ENCODE measurements around the gene ORAI3. TPM values are rescaled to one million over a fixed set of nuclear protein-coding genes. Genes with fewer than 3 reads are reported as not detected.

The ORAI3 gene
- total RNA-seq, 6 experiments from 2014 or later, result 27.7 to 56.6 (median 31.6) TPM

DNA sequence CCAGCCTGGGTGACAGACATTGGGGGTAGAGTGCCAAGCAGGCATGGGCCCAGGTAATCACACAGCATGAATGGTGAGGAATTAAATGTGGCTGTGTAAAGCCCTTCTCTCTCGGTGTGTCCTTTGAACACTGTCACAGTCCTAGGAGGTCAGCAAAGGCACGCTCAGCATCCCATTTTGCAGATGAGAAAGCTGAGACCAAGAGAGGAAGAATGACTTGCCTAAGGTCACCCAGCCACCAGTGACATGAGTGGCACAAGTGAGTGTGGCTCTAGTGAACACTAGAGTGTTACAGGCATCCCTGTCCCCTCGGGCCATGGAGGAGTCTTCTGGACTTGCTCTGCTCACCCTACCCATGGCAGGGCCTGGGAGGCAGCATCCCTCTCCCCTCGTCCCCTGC lies 41.8 kb upstream of the ORAI3 start:
- ATAC-seq (no peak), DNase-seq (no peak)
- Histone ChIP-seq H3K27me3 (no peaks in the 10 kb centered on the region), H3K36me3 (no peaks in the 10 kb centered on the region), H3K4me3 (no peak overlapping the region), H3K9me3 (no peaks in the 10 kb centered on the region), H3K27ac (no peak overlapping the region), H3K4me1 (no peaks in the 10 kb centered on the region)
- TF ChIP-seq, protein P1, sequence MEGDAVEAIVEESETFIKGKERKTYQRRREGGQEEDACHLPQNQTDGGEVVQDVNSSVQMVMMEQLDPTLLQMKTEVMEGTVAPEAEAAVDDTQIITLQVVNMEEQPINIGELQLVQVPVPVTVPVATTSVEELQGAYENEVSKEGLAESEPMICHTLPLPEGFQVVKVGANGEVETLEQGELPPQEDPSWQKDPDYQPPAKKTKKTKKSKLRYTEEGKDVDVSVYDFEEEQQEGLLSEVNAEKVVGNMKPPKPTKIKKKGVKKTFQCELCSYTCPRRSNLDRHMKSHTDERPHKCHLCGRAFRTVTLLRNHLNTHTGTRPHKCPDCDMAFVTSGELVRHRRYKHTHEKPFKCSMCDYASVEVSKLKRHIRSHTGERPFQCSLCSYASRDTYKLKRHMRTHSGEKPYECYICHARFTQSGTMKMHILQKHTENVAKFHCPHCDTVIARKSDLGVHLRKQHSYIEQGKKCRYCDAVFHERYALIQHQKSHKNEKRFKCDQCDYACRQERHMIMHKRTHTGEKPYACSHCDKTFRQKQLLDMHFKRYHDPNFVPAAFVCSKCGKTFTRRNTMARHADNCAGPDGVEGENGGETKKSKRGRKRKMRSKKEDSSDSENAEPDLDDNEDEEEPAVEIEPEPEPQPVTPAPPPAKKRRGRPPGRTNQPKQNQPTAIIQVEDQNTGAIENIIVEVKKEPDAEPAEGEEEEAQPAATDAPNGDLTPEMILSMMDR (IDR thresholded peaks at IDR 0.05), result no peak
- no peak for TF ChIP-seq POLR2A (IDR thresholded peaks at IDR 0.05)
- WGBS (ENCODE audit: insufficient coverage, low coverage, low lambda C conversion rate, missing lambda C conversion rate), result 100% methylated on average over 2 of the region's 4 CpGs
- intact Hi-C loops (cut with DNase I), result no loop called here

DNA sequence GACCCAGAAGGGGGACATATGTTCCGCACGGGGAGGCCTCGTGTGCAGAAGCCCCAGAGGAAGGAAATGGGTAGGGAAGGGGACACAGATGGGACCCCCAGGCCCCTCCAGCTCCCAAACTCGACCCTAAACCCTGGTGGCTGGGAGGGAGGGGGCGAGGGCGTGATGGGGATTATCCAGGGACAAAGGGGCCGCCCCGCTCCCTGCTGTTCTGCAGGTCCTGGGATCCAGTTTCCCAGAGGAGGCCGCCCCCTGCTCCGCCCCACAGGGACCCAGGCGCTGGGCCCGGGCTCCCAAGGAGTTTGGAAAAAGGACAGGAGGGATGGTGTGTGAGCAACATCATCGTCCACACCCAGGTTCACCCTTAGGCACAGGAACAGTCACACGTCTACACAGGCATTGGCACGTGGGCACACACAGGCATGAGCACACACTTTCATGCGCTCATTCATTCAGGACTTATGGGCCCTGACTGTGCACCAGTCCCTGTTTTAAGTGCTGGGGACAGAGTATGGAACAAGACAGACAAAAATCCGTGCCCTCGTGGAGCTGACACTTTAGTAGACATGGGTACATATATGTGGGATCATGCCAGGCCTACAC lies 38.3 kb upstream of the ORAI3 start:
- intact Hi-C loops (cut with DNase I), result loop anchor here in 1 of 2 donors (5.0 kb wide), 1 partner anchor 63 kb away; no protein-coding TSS in a partner anchor
- Histone ChIP-seq H3K4me3 (no peak overlapping the region), H3K9me3 (no peaks in the 10 kb centered on the region), H3K4me1 (no peaks in the 10 kb centered on the region), H3K36me3 (no peaks in the 10 kb centered on the region), H3K27me3 (no peaks in the 10 kb centered on the region), H3K27ac (no peak overlapping the region)
- TF ChIP-seq, protein P1 (IDR thresholded peaks at IDR 0.05), result no peak
- no peak for TF ChIP-seq POLR2A (IDR thresholded peaks at IDR 0.05)
- 42% methylated on average over 2 of the region's 18 CpGs for WGBS (ENCODE audit: insufficient coverage, low coverage, low lambda C conversion rate, missing lambda C conversion rate)
- ATAC-seq (peak in 1 of 4 donors; percentile 14), DNase-seq (no peak)

DNA sequence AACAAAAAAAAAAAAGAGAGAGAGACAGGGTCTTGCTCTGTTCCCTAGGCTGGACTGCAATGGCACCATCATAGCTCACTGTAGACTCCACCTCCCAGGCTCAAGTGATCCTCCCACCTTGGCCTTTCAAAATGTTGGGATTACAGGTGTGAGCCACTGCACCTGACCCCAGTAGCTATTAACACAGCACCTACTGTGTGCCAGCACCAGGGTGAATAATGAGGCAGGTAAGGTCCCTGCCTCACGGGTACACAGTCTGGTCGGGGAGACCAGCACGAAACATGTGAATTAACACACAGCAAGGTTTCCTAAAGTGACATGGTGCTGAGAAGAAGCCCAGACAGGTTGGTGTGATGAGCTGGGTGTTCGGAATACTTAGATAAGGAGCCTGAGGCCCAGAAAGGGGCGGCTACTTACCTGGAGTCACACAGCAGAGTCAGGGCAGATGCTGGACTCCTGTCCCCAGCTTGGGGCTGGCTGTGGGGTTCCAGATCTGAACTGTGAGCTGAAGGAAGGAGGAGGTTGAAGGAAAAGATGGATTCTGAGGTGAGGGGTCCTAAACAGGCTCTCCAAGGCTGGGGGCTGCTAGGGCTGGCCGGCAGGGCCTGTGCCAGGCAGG lies 36.0 kb upstream of the ORAI3 start:
- ATAC-seq (peak in 1 of 4 donors; percentile 12), DNase-seq (no peak)
- Histone ChIP-seq H3K4me3 (no peak overlapping the region), H3K27ac (no peak overlapping the region), H3K36me3 (no peaks in the 10 kb centered on the region), H3K4me1 (no peaks in the 10 kb centered on the region), H3K9me3 (no peaks in the 10 kb centered on the region), H3K27me3 (no peaks in the 10 kb centered on the region)
- TF ChIP-seq POLR2A (IDR thresholded peaks at IDR 0.05), result no peak
- TF ChIP-seq, protein P1 (IDR thresholded peaks at IDR 0.05), result no peak
- intact Hi-C loops (cut with DNase I), result loop anchor here in 1 of 2 donors (5.0 kb wide), 1 partner anchor 66 kb away; no protein-coding TSS in a partner anchor
- WGBS (ENCODE audit: insufficient coverage, low coverage, low lambda C conversion rate, missing lambda C conversion rate), result 73% methylated on average over 2 of the region's 6 CpGs

DNA sequence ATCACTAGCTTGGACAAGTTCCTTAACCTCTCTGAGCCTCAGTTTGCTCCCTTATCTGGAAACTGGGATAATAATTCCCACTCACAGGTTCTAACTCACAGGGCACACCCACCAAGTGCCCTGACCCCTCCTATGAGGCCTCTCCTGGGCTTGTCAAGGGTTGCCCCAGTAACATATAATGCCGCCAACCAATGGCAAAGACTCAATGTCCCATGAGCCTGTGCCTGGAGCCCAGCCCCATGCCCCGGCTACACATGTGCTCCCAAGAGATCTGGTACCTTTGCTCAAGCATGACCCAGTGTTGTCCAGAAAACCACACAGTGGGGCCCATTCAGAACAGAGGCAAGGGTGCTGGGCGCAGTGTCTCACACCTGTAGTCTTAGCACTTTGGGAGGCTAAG lies 34.0 kb upstream of the ORAI3 start:
- Histone ChIP-seq H3K4me1 (no peaks in the 10 kb centered on the region), H3K36me3 (no peaks in the 10 kb centered on the region), H3K27me3 (no peaks in the 10 kb centered on the region), H3K4me3 (no peak overlapping the region), H3K9me3 (no peaks in the 10 kb centered on the region), H3K27ac (no peak overlapping the region)
- WGBS (ENCODE audit: insufficient coverage, low coverage, low lambda C conversion rate, missing lambda C conversion rate), result 100% methylated on average over 1 of the region's 3 CpGs
- no peak for TF ChIP-seq POLR2A (IDR thresholded peaks at IDR 0.05)
- TF ChIP-seq, protein P1 (IDR thresholded peaks at IDR 0.05), result no peak
- DNase-seq (no peak), ATAC-seq (no peak)
- intact Hi-C loops (cut with DNase I), result loop anchor here in 1 of 2 donors (5.0 kb wide), 1 partner anchor 68 kb away; no protein-coding TSS in a partner anchor
